GM18519 (cell line): Measurements from ENCODE around the gene ENOPH1.

Experiments used
- ATAC-seq: cut with Tn5 transposase; IDR thresholded peaks from one replicate; pipeline ENCODE4 v1.9.1; 2021; ENCODE audit warnings: mild to moderate bottlenecking, moderate library complexity; ENCODE audit not compliant: unreplicated experiment, low FRiP score

Gene ENOPH1

DNA sequence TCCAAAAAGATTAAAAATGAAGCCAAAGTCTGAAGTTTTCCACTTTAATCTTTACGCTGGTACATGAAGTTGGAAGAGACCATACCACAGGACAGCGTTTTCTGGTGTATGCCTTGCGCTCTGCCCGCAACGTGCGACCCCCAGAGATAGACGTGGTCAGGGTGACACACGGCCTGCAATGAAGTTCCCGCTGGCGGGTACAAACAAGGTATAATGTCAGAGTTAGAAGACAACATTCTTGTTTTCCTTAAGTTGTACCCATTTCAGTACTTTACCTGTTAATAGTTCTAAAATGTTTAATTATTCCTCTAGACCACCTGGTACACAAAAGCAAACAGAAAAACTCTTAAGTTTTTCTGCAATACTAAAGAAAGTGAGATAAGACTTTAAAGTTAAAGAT lies 4.9 kb upstream of the ENOPH1 start:
- ATAC-seq, result no peak

DNA sequence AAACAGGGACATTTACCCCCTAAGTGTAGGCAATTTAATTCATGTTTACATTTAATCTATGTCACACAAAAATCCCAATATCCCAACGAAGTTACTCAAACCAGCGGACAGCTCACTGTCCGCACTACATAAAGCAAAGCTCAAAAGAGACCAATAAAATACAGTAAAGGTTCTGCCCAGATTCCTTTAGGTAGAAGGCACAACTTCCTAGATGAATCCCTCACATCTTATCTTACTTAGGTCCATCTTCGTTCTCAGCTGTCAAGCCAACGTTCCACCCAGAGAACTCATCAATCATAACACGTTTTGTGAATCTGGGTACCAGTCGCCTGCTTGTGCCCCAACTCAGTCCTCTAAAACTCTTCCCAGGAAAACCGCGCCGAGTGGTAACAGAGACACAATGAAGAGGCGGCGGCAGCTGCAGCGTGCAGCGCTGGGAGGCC lies 1.8 kb upstream of the ENOPH1 start:
- ATAC-seq, result no peak

DNA sequence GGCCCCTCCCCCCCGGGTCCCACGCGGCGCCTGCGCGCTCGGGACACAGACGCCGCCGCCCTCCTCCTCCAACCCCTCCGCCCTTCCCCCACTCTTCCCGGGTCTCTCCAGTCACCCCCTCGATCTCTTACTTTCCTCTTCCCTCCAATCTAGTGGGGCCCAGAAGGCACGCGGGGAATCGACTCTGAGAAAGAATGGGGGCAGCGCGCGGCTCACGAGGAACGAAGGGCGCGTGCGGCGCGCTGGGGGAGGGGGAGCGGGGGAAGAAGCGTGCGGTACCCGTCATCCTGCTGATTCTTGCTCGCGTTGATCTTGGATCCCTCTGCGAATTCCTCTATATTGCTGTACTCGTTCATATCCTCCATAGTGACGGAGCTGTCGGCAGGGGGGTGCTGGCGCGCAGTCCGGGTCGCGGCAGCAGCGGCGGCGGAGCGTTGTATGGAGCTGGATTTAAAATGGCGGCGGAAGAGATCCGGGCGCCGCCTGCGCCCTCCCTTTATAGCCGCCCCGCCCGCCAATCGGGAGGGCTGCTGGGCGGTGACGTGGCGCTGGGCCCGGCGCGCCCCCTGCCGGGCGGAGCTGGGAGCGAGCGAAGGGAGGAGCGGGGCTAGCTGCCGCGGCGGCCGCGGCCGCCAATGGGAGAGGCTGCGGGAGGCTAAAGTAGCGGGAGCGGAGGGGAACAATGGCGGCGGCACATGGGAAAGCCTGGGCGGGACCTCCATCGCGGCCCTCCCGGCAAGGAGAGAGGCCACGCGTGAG lies 1.2 kb upstream of the ENOPH1 start:
- peak; percentile 44 for ATAC-seq

DNA sequence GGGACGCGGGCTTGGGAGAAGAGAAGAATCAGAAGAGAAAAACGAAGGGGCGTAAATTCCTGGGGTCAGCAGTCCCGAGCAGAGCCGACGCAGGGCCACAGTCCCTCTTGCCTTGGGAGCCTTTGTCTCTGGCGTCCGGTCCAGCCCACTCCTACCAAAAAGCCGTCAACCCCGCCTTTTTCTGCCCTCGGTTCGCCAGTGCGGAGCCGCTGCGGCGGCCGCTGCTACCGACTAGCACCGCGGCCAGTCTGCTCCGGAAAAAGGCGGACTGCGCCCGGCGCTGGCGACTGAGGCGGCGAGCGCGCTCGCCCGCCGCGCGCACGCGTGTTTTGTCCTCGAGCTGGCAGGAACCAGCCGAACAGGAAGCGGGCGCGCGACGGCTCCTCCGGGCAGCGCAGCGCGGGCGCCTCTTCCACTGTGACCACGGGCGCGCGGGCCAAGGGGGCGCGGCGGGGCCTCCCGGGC lies 630 bp upstream of the ENOPH1 start:
- ATAC-seq, result no peak

DNA sequence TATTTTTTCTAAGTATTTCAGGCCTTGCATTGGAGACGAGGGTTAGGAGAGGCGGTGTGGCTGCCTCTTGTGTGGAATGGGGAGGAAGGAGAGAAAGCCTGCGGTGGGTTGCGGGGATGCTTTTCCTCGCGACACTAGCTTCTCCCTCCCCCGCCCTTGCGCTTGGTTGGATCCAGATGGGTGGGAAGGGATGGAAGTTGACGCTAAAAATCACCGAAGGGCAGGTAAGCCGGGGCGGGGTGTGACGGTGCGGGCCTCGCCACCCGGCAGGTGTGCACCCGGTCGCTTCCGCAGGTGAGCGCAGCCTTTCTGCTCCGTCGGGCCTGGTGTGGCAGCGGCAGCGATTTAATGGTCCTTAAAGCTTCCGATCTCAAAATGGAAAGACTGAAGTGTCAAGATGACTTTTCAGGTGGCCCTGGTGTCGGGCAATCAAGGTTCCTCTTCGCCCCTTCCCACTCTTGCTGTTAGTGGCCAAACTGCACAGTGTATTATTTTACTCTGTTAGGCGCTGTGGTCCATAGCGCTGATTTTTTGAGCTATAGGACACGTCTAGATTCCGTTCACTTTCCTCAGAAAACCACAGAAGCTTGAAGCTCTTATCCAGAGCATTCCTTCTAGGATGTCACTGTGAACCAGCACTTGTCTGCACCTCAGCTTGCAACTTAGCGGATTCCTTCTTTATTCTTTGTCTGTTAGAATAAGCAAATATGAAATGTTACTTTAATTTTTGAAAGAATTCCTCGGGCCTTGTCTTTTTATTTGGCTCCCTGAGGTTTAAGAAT lies 765 bp downstream of the ENOPH1 start:
- ATAC-seq, result no peak

DNA sequence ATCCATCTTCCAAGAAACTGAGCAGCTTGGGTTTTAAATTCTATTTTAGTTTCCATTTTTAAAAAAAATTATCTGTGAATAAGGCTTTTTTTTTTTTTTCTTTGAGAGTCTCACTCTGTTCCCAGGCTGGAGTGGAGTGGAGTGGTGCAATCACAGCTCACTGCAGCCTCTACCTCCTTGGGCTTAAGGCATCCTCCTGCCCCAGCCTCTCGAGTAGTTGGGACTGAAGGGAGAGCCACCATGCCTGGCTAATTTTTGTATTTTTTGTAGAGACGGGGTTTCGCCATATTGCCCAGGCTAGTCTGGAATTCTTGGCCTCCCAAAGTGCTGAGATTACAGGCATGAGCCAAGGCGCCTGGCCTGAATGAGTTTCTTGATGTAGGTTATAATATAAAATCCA lies 1.4 kb downstream of the ENOPH1 start:
- ATAC-seq, result no peak

DNA sequence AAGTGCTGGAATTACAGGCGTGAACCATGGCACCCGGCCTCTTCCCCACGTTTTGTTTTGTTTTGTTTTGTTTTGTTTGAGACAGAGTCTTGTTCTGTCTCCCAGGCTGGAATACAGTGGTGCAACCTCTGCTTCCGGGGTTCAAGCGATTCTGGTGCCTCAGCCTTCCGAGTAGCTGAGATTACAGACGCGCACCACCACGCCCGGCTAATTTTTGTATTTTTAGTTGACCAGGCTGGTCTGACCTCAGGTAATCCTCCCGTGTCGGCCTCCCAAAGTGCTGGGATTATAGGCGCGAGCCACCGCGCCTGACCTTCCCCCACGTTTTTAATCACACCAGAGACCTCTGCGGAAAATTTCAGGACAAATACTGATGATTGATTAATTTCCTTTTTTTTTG lies 2.2 kb downstream of the ENOPH1 start:
- no peak for ATAC-seq

DNA sequence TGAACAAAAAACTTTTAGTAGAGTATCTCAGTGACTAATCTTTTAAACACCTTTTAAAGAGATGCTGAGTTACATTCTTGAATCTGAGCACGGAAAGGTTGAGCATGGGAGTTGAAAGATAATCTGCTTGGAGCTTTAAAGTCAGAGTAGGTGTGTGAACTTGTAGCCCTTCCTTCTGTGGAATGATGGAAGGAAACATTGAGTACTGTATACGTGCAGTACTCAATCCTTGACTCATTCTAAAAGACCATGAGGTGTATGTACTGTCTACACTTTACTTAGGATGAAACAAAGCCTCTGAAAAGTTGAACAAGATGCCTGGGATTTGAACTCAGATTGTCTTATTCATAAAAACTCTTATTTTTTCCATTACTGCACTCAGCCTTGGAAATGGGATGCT lies 3.4 kb downstream of the ENOPH1 start:
- ATAC-seq, result no peak

DNA sequence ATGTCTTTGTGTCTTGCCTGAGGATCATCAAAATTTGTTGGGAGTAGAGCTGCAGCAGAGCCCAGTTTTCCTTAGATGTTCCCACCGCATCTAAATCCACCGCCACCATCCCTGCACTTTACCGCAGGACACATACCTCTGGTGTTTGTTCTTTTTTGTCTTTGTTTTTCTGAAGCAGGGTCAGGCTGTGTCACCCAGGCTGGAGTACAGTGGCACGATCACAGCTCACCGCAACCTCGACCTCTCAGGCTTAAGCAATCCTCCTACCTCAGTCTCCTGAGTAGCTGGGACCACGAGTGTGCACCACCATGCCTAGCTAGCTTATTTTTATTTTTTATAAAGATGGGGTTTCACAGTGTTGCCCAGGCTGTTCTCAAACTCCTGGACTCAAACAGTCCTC lies 4.6 kb downstream of the ENOPH1 start:
- no peak for ATAC-seq

DNA sequence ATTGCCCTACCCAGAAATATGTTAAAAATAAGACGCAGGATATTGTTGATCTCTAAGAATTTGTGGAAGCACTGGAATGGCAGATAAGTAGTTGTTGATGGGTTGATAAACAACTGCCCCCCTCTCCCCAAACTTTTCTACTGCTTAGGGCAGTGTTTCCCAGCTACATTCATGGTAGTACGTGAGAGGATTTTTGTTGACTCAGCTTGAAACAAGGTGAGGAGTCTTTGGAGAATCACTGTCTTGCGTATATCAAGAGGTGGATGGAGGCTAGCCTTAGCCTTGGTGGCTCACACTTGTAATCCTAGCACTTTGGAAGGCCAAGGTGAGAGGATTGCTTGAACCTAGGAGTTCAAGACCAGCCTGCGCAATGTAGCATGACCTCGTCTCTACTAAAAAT lies 5.7 kb downstream of the ENOPH1 start:
- no peak for ATAC-seq

DNA sequence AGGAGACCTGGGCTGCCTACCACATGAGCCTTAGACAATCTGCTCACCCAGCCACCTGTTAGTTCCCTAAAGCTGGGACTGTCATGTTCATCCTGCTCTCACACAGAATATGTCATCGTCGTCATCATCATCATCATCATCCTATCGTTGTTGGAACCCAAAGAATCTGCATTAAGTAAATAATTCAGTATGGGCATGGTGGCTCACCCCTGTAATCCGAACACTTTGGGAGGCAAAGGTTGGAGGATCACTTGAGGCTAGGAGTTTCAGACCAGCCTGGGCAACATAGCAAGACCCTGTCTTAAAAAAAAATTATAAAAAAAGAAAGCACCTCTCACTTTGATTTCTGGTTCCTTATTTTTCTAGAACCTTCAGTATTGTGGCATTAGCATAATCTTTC lies 6.4 kb downstream of the ENOPH1 start:
- ATAC-seq, result no peak

DNA sequence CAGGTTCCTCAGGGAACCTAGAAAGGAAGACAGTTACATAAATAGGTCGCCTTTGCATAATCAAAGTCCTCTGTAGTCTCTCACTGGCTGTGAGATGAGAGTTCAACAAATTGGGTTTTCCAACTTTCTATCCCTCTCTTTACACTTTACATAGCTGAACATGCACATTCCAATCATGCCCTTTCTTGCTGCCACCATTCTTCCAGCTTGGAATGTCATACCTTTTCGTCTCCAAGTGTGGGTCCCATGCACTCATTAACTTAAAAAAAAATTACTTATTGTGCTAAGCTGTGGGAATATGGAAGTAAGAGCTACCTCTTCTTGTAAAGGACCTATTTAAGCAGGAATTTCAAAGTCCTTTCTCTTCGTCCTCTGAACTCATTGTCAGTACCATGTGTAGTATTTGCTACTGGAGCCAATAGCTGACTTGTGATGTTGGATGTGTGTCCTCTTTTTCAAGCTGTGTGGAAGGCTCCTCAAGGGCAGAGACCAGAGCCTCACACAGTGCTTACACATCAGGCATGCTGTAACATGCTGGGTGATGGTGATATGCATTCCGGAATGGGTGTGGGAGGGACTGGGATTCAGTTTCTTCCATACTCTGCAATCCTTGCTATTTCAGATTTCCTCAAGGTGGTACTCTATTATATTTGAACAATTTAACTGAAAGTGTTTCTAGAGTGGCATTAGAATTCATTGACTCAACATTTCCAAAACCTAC lies 7.1 kb downstream of the ENOPH1 start:
- no peak for ATAC-seq

DNA sequence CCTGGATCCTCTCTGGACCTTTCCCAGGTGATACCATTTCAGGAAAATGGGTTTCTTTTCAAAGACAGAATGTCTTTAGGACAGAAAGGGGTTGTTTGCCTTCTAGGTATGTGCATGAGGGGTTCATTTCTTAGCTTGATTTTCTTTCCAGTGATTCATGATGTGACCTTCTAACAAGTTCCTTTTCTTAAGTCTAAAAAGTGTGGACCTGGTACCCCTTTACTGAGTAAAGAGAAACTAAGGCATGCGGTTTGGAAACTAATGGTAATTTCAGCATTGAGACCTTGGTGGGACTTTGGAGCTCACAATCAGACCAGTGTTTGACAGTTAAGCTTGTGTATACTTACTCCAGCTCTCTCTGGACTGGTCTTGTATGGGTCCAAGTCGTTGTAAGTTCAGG lies 8.7 kb downstream of the ENOPH1 start:
- no peak for ATAC-seq

DNA sequence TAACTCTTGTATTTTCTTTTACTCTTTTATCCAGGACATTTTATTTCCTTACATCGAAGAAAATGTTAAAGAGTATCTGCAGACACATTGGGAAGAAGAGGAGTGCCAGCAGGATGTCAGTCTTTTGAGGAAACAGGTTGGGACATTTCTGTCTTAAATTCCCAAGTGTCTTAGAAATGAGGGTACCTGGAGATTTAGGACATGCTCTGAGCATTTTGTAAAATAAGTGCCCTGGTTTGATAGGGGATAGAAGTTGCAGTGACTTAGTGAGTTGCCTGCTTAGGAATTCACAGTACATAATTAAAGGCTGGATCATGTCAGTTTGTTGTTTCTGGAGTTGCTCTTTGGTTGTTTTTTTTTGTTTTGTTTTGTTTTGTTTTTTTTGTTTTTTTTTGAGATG lies 17.5 kb downstream of the ENOPH1 start:
- ATAC-seq, result no peak

DNA sequence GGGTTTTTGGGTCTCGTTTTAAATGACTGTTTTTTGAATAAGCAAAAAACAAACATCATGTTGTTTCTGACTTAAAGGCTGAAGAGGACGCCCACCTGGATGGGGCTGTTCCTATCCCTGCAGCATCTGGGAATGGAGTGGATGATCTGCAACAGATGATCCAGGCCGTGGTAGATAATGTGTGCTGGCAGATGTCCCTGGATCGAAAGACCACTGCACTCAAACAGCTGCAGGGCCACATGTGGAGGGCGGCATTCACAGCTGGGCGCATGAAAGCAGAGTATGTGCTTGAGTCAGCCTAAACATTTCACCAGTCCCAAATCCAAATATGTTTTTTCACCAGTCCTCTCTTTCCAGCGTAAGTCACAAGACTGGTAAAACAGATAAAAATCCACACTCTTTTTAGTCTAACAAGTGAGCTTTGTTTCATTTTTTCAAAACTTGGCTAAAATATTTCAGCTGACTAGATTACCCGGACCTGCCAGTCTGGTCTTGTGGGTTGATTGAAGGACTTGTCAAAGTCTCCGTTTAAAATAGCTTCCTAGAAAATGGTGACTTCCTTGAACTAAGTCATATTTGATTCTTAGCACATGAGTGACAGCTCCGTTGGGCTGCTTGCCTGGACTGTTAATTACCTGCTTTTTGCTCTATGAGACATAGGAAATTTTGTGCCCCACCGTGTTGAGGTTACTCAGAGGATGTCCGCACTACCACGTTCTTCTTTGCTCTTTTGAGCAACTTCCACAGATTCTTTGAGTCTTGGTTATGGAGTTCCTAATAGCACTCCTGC lies 20.8 kb downstream of the ENOPH1 start:
- no peak for ATAC-seq

DNA sequence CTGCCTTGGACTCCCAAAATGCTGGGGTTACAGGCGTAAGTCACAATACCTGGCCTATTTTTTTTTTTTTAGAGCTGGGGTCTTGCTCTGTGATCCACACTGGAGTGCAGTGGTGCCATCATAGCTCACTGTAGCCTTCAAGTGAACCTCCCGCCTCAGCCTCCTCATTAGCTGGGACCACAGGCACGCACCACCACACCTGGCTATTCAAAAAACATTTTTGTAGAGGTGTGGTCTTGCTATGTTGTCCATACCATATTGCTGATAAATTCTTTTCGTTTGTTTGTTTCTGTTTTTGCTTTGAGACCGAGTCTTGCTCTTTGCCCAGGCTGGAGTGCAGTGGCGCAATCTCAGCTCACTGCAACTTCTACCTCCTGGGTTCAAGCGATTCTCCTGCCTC lies 21.6 kb downstream of the ENOPH1 start:
- ATAC-seq, result no peak

DNA sequence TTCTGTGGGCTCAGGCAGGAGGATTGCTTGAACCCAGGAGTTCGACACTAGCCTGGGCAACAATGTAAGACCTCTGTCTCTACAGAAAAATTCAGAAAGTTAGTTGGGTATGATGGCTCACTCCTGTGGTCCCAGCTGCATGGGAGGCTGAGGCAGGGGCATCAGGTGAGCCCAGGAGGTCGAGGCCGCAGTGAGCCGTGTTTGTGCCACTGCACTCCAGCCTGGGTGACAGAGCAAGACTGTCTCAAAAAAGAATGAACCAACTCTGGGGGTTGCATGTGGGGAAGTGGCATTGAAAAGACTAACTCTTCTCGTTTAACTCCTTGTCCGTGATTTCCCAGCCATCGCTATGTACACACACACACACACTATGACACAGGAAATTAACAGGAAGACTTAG lies 26.9 kb downstream of the ENOPH1 start:
- ATAC-seq, result no peak

DNA sequence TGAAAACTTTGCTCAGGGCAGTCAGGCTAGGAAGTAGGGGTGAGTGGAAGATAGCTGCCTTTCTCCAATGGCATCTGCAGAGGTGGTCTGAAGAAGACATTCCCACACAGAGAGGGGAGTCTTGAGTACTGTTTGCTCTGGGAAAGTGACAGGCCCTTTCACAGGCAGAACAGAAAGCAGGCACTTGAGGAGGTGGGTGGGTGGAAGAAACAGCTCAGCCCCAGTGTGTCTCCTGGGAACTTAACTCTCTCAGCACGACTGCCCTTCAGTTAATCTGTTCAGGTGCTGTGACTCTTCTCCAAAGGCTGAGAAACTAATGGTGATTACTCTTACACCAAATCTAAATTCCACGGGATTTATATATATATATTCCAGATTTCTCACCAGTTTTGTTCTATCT lies 28.3 kb downstream of the ENOPH1 start:
- no peak for ATAC-seq

DNA sequence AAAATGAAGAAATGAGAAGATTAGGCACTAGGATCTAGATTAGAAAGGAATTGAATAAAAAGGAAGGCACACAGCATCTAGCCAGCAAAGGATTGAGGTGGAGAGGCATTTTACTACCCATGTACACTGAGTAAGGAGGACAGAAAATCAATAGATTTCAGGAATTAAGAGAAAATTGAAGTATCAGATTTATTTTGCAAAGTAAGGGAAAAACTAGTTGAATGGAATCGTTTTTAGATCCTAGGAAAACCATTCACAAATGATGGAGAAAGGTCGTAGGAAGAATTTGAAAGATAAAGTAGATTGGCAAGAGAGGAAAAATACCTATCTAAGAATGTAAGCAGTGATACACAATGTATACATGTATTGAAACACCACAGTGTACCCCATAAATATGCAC lies 31.3 kb downstream of the ENOPH1 start:
- ATAC-seq, result no peak

DNA sequence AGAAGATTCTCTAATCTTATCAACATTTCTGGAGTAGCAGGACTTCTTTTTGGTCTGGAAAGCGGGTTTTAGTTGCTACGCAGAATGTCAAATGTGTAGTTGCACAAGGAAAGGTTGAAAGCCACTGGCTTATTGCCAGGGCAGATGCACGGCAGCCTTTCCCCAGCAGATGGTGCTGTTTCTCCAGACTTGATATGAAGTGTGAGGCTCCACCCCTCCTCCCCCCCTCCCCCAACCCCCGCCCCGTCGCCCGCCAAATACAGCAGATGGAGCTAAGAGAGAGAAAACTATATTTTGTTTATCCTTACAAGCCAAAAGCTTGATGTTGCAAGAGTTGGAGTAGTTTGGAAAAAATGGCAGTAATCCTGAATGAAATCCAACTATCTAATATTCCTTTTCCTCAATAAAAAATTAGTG lies 32.0 kb downstream of the ENOPH1 start:
- ATAC-seq, result peak; percentile 62

DNA sequence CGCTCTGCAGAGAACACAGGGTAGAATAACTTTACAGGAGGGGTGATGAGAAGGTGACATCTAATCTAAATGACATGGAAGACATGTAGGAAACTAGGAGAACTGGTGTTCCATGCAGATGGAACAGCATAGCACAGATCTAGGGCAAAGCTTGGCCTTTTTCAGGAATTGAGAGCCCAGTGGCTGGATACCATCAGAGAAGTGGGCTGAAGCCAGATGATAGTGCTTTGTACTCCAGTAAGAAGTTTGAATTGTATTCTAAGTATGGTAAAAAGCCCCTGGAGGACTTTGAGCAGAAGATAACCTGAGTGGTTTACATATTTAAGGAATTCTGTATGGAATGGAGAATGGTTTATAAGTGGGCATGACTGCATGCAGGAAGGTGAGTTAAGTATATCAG lies 32.8 kb downstream of the ENOPH1 start:
- ATAC-seq, result no peak
